IPS DF 6.9 (cell line): ENCODE data around the gene PHAF1.

Experiments
- DNase-seq: peaks from one replicate; pipeline ENCODE4 v3.0.0-alpha.2; 2013; ENCODE audit warnings: low read depth, low spot score
- H3K27ac ChIP-seq: one replicate; pipeline ENCODE4 v1.5.1; 2013; ENCODE audit warnings: low read length, control low read depth
- H3K27me3 ChIP-seq: 2 replicates; pipeline ENCODE4 v1.6.1; 2013; ENCODE audit warnings: mild to moderate bottlenecking, low read length; ENCODE audit not compliant: control insufficient read depth, insufficient read depth
- H3K36me3 ChIP-seq: 2 replicates; pipeline ENCODE4 v1.6.1; 2013; ENCODE audit warnings: low read length; ENCODE audit not compliant: control insufficient read depth, insufficient read depth
- H3K4me1 ChIP-seq: 2 replicates; pipeline ENCODE4 v1.6.1; 2013; ENCODE audit warnings: low read length; ENCODE audit not compliant: control insufficient read depth, insufficient read depth
- H3K4me3 ChIP-seq: 2 replicates; pipeline ENCODE4 v1.5.1; 2013; ENCODE audit warnings: mild to moderate bottlenecking, low read length
- H3K9me3 ChIP-seq: 2 replicates; pipeline ENCODE4 v1.6.1; 2013; ENCODE audit warnings: low read length, inconsistent platforms; ENCODE audit not compliant: control insufficient read depth, insufficient read depth
- WGBS: extraction: QIAGEN DNeasy Blood & Tissue Kit; methylation state at CpG from one replicate; pipeline ENCODE4 v1.1.7; 2013; ENCODE audit warnings: mixed read lengths, missing lambda C conversion rate; ENCODE audit not compliant: insufficient read length, insufficient coverage; 5-methylcytosine and 5-hydroxymethylcytosine counted together

Gene PHAF1

GRCh38 chr16:67181346-67181745, 71.6 kb downstream of the PHAF1 start:
- Histone ChIP-seq H3K4me3 (no peak overlapping the region), H3K36me3 (peaks cover 5% of the 10 kb centered on the region; the same call in 1 of the 2 replicates), H3K27me3 (peaks cover 17% of the 10 kb centered on the region; the same call in 1 of the 2 replicates), H3K27ac (no peak overlapping the region), H3K4me1 (peaks cover 11% of the 10 kb centered on the region; the same call in 1 of the 2 replicates), H3K9me3 (no peaks in the 10 kb centered on the region)
- no peak for DNase-seq
- WGBS, result no CpG with 5 or more reads among the region's 2 CpGs

DNA sequence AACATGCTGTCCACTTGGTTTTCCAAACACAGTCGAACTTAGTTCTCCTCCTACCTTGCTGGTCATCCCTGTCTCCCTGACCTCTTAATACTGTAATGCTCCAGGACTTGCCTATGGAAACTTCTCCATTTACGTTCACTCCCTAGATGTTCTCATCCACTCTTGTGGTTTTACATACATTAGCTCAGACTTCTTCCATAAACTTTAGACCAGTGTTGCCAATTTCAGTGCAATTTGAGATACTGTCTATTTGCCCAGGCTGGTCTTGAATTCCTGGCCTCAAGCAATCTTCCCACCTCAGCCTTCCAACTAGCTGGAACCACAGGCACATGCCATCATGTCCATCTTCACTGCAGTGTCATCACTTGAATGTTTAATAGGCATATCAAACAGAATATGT, 72.5 kb downstream of the PHAF1 start:
- no peak for DNase-seq
- Histone ChIP-seq H3K9me3 (no peaks in the 10 kb centered on the region), H3K4me3 (no peak overlapping the region), H3K4me1 (peaks cover 12% of the 10 kb centered on the region), H3K27me3 (peaks cover 11% of the 10 kb centered on the region; the same call in 1 of the 2 replicates), H3K27ac (no peak overlapping the region), H3K36me3 (peaks cover 5% of the 10 kb centered on the region; the same call in 1 of the 2 replicates)
- WGBS, result no CpG with 5 or more reads among the region's 2 CpGs

DNA sequence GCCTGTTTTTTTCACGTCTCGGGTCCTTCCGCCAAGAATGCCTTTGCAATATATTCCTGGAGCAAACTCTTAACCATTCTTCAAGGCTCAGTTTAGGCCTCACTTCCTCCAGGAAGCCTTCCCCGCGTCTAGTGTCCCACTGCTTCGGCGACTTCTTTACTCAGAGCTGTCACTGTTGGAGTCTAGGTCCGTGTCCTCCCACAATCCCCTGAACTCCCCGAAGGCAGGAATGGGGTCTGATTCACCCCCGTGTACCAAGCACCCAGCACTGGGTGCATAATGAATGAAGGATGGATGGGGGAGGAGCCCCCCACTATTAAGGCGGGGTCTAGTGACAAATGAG, 73.5 kb downstream of the PHAF1 start:
- H3K27ac ChIP-seq, result no peak overlapping the region
- DNase-seq, result no peak
- H3K27me3 ChIP-seq, result peaks cover 9% of the 10 kb centered on the region; the same call in 1 of the 2 replicates
- H3K36me3 ChIP-seq, result peaks cover 5% of the 10 kb centered on the region; the same call in 1 of the 2 replicates
- no CpG with 5 or more reads among the region's 11 CpGs for WGBS
- peak overlapping the region; percentile 96; the same call in 1 of the 2 replicates for H3K4me3 ChIP-seq
- peaks cover 12% of the 10 kb centered on the region for H3K4me1 ChIP-seq
- H3K9me3 ChIP-seq, result no peaks in the 10 kb centered on the region

- H3K36me3 ChIP-seq, result peaks cover 5% of the 10 kb centered on the region; the same call in 1 of the 2 replicates
- H3K9me3 ChIP-seq, result no peaks in the 10 kb centered on the region
- no peak for DNase-seq
- H3K4me1 ChIP-seq, result peaks cover 12% of the 10 kb centered on the region
- H3K27ac ChIP-seq, result no peak within 1 kb of the TSS
- peaks cover 9% of the 10 kb centered on the region; the same call in 1 of the 2 replicates for H3K27me3 ChIP-seq
- peak within 1 kb of the TSS; percentile 96; the same call in 1 of the 2 replicates for H3K4me3 ChIP-seq
- no CpG with 5 or more reads among the region's 77 CpGs for WGBS
Measured at GRCh38 chr16:67183627-67184452, 74.1 kb downstream of the PHAF1 start, which contains the start of gene MATCAP1. Gene MATCAP1, minus strand, starts transcription at chr16:67183963. Its CDS starts 3,353 bp downstream, at chr16:67180610.

DNA sequence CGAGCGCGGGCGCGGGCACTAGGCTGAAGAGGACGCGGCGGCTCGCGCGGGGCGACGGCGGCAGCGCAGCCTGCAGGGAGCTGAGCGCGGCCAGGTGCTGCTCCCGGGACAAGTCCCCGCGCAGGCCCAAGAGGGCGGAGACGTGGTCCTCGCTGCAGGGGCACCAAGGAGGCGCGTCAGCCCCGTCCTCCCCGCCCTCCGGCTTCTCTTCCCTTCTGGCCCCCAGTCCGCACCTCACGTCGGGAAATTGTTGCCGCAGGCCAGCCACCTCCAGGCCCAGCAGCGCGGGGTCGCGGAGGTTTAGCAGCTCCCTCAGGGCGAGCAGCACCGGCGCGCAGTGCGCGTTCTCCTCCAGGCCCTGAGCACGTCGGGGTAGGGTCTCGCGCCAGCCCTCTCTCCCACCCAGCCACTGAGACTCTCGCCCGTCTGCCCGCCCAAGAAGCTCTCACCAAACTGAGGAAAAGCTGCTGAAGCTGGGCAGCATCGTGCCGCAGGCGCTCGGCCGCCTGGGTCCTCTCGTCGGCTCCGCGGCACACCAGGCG, 74.8 kb downstream of the PHAF1 start:
- H3K4me3 ChIP-seq, result peak overlapping the region; percentile 96; the same call in 1 of the 2 replicates
- no CpG with 5 or more reads among the region's 59 CpGs for WGBS
- peaks cover 9% of the 10 kb centered on the region; the same call in 1 of the 2 replicates for H3K27me3 ChIP-seq
- H3K9me3 ChIP-seq, result no peaks in the 10 kb centered on the region
- H3K27ac ChIP-seq, result no peak overlapping the region
- peaks cover 5% of the 10 kb centered on the region; the same call in 1 of the 2 replicates for H3K36me3 ChIP-seq
- DNase-seq, result no peak
- peaks cover 12% of the 10 kb centered on the region for H3K4me1 ChIP-seq

DNA sequence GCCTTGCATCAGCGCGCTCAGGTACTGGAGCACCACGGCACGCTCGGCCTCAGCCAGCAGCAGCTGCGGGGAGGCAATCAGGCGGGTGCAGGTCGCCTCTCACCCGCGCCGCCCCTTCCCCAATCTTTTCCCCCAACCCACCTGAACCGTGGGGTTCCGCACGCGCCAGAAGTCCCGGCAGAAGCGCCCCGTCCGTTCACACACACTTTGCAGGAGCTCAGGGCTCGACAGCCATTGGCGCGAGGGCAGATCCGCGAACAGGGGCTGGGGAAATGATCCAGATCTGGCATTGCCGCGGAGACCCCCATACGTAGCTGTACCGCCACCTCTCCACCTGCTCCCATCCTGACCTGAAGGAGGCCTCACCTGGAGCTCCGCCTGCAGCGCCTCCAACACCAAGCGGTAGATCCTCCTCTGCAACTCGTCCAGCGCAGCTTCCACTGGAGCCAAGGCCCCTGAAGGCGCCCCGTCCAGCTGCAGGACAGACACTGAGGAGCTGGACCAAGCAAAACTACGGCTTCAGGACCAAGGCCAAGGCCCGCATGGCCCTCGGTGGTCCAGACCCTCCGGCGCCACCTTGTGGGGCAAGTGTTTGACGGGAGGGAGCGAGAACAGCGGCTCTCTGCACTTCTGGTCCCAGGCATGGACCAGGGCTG, 75.4 kb downstream of the PHAF1 start:
- Histone ChIP-seq H3K36me3 (peaks cover 5% of the 10 kb centered on the region; the same call in 1 of the 2 replicates), H3K27me3 (peaks cover 9% of the 10 kb centered on the region; the same call in 1 of the 2 replicates), H3K9me3 (no peaks in the 10 kb centered on the region), H3K27ac (no peak overlapping the region), H3K4me3 (peak overlapping the region; percentile 96; the same call in 1 of the 2 replicates), H3K4me1 (peaks cover 12% of the 10 kb centered on the region)
- DNase-seq, result no peak
- no CpG with 5 or more reads among the region's 43 CpGs for WGBS

GRCh38 chr16:67185651-67186134, 76.0 kb downstream of the PHAF1 start:
- no CpG with 5 or more reads among the region's 12 CpGs for WGBS
- Histone ChIP-seq H3K9me3 (no peaks in the 10 kb centered on the region), H3K27me3 (peaks cover 9% of the 10 kb centered on the region; the same call in 1 of the 2 replicates), H3K4me1 (peaks cover 12% of the 10 kb centered on the region), H3K4me3 (no peak overlapping the region), H3K36me3 (peaks cover 5% of the 10 kb centered on the region; the same call in 1 of the 2 replicates), H3K27ac (no peak overlapping the region)
- no peak for DNase-seq

- H3K36me3 ChIP-seq, result peaks cover 5% of the 10 kb centered on the region; the same call in 1 of the 2 replicates
- H3K9me3 ChIP-seq, result no peaks in the 10 kb centered on the region
- no CpG with 5 or more reads among the region's 5 CpGs for WGBS
- no peak overlapping the region for H3K4me3 ChIP-seq
- H3K27me3 ChIP-seq, result peaks cover 9% of the 10 kb centered on the region; the same call in 1 of the 2 replicates
- no peak for DNase-seq
- H3K27ac ChIP-seq, result no peak overlapping the region
- peaks cover 12% of the 10 kb centered on the region for H3K4me1 ChIP-seq
Measured at GRCh38 chr16:67186550-67186950, 76.8 kb downstream of the PHAF1 start.

- no CpG with 5 or more reads among the region's 26 CpGs for WGBS
- no peak for DNase-seq
- Histone ChIP-seq H3K27ac (no peak overlapping the region), H3K4me3 (no peak overlapping the region), H3K4me1 (peaks cover 12% of the 10 kb centered on the region), H3K27me3 (peaks cover 9% of the 10 kb centered on the region; the same call in 1 of the 2 replicates), H3K36me3 (peaks cover 5% of the 10 kb centered on the region; the same call in 1 of the 2 replicates), H3K9me3 (no peaks in the 10 kb centered on the region)
Measured at GRCh38 chr16:67187175-67187890, 77.6 kb downstream of the PHAF1 start.
